Stimulated activated CD8-positive, alpha-beta memory T cell treated with anti-CD3 and anti-CD28 coated beads, Interleukin-15, amount 100 ng/mL, for 48 hours (primary cell): ENCODE data around the gene FGF11.

Source experiments
- DNase-seq, 2 donors: peaks; one replicate each; pipeline ENCODE4 v3.0.0-alpha.2; 2020; ENCODE audit warnings: low read depth in 2 of 2

FGF11 gene

DNA sequence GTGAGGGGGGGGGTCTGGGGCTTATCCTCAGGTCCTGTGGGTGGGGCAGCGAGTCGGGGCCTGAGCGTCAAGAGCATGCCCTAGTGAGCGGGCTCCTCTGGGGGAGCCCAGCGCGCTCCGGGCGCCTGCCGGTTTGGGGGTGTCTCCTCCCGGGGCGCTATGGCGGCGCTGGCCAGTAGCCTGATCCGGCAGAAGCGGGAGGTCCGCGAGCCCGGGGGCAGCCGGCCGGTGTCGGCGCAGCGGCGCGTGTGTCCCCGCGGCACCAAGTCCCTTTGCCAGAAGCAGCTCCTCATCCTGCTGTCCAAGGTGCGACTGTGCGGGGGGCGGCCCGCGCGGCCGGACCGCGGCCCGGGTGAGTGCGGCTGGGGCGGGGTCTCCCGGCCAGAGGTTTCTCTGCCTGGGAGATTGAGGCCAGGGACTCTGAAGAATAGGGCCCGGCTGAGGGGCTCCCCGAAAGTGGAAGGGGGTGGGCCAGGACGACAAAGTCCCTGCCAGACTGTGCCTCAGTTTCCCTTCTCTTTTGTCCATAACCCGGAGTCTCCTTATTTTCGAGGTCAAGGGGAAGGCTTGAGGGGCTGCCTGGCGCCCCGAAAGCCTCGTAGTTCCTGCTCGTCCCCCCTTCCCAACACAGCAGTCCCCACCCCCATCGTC, at the start of gene FGF11:
FGF11 (plus strand) TSS at position 51 of the 651 bp plus-strand sequence; CDS start at position 160, 109 bp downstream.
- no peak for DNase-seq

DNA sequence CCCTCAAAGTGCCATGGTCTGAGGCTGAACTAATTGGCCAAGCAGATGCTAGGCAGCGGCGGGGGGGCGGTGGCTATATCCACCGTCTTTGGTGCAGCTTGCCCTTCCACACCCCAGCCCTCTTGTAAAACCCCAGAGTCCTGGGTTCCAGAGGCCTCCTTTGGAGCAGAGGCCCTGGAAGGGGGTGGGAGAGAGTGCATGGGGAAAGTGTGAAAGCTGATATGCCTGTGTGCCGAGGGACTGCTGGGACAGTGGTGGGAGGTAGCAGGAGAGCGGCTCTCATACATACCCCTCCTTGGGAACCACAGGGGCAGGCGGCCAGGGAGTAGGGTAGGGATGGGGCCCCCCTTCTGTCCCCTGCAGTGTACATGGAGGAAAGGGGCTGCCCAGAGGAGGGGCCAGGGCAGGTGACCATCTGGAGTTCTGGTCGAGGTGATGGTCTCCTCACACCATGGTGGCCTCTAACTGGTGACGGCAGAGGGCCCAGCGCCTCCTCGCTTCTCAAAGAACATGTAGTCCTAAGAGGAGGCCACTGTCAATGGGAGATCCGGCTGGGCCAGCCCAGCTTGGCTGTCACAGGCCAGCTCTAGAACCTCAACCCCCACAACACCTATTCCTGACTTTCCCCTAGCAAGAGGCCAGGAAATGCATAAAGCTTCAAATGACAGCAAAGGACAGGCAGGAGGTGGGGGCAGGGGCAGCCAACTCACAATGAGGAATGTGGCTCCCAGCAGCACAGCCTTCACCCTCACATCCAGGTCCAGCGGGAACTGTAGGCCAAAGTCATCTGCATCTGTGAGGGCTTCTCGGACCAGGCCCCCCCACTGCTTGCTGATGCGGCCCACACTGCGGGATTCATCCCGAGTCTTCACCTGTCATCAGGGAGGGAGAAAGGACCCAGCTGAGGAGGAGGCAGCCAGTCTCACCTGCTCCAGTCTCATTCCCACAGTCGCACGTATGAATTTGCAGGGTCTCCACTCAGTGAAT, 49.1 kb upstream of the FGF11 start:
- no peak for DNase-seq

DNA sequence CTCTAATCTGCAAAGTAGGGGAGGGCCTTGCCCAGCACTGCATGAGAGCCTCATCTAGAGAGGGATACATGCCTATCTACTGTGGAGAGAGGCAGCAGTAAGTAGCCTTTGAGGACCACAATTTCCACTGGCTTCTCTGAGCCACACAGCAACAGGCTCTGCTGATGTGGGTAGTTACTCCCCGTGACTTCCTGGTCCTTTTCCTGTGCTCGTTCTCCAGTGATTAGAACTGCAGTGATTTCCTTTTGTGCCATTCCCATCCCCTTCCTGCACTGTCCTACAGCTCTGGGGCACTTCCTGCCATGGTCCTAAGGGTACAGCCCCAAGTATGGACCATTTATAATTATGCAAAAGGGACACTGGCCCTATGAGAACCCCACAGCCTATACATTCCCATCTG, 48.0 kb upstream of the FGF11 start:
- no peak for DNase-seq

- no peak for DNase-seq
Observed at GRCh38 chr17:7392696-7393612, 46.4 kb upstream of the FGF11 start.

DNA sequence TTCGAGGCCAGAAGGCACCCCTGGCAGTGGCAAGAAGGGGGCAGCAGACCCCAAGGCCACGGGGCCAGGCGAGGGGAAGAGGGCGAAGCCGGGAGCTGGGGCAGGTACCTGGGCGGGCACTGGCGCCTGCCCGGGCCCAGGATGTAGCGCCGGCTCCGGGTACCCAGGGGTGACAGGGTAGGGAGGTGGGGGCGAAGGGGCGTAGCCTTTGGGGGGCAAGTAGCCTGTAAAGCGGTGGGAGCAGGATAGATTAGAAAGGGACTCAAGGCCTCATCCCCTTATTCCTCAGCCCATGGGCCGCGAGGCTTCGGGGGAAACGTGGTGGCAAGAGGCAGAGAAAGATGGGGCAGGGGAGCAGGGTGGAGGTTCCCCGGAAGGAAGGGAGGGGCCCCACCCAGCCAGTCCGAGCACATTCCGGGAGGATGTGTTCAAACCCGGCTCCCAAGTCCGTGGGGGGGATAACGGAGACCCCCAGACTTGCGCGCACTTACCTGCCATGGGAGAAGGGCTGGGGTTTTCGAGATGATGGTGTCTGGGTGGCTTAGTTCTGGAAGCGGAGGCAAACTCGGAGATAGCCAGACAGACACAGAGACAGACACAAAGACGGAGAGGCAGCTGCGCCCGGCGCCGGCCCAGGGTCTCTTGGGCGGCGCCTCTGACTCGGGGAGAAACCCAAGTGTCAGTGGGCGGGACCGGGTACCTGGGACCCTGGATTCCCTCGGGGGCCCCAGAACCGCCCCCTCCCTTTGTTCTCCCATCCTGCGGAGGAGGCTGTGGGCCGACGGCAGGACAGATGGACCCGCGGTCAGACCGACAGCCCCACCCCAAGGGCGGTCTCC, 45.5 kb upstream of the FGF11 start:
- peak; percentile 32 to 35 for DNase-seq

DNA sequence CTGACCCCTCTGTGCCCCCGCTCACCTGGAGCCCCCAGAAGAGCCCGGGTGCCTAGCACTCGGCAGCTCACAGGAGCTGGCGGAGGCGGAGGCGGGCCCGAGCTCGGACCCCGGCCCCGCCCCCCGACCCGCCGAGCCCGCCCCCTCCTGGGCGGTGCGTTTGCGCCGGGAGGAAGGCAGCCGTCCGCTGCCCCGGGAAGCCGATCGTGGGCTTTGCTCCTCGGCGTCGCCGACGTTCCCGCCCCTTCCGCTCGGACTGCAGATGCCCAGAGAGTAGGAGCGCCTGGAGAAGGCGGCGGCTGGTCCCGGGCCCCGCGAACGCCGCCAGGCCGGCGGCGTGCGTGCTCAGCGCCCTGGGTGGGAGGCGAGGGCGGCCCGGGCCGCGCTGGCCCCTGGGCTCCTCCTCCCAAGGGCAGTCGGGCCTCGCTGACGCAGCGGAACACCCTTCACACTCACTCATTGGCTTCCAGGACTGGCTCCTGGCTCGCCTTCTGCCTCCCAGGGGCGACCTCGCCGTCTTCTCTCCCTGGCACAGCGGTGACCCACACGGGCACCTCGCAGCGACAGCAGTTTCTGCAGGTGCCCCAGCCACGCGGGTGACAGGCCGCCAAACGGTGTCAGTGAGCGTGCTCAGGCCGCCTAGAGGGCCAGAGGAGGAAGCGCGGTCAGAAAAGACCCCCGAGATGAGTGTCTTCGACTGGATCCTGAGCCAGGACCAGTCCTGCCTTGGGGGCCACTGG, 44.7 kb upstream of the FGF11 start, which contains the start of gene PLSCR3:
PLSCR3 (minus strand) TSS at position 74 of the 740 bp plus-strand sequence. CDS start 415 bp downstream, outside the sequence.
- peak; percentile 78 to 83 for DNase-seq

DNA sequence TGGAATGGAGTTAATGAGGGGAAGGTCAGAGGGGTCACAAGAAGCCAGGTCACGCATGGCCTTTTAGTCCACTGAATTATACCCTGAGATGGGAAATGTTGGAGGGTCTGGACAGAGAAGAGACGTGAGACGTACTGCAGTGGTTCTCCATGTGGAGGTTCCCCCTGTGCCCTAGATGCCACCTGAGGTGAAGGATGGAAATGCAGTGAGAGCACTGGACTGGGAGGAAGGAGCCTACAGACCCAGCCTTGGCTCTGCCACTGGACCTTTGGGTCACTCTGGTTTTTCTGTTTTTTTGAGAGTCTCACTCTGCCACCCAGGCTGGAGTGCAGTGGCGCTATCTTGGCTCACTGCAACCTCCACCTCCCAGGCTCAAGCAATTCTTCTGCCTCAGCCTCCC, 43.2 kb upstream of the FGF11 start:
- no peak for DNase-seq

DNA sequence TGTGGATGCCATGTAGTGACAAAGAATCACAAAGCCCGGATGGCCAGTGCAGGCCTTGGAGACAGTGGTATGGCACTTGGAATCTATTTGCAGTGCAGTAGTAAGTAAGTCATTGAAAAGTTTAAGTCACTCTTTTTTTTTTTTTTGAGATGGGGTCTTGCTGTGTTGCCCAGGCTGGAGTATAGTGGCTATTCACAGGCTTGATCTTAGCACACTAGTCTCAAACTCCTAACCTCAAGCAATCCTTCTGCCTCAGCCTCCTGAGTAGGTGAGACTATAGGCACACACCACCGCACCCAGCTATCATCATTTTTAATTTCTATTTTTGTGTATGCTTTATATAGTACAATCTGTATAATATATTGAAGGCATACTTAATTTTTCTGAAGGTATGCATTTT, 40.7 kb upstream of the FGF11 start:
- no peak for DNase-seq

DNA sequence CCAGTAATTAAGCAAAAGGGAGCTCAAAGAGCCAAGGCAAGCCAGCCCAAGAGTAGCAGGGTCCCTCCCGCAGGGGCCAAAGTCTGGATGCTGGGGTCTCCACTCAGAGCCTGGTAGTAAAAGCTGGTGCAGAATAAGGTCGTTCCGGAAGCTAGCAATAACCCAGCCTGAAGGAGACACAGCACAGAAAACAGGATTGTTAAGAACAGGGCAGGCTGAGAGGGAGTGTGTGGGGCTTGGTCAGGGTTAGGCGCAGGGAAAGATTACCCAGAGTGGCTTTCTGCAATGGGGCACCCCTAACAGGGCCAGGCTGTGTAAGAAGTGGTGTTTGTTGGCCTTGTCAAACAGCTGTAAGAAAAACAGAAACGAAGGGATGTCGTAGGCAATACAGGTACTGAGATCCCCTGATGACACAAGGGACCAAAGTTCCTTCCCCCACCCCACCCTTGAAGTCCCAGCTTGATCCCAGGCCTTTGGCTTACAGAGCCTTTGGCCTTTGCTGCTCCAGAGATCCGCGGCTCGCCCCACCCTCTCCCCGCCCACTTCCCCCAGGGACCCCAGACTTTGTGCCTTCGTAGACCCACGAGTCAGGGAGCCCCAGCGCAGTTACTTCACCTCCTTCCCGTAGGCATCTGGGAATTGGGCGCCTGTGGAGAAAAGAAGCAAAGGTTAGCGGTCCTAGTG, 36.1 kb upstream of the FGF11 start:
- DNase-seq, result no peak

- no peak for DNase-seq
Observed at GRCh38 chr17:7403727-7403976, 35.7 kb upstream of the FGF11 start.

GRCh38 chr17:7403977-7404736, 35.2 kb upstream of the FGF11 start, which contains the start of gene TMEM256:
TMEM256 (minus strand) TSS chr17:7404097; CDS start chr17:7404084, 13 bp downstream.
- peak; percentile 93 to 96 for DNase-seq

DNA sequence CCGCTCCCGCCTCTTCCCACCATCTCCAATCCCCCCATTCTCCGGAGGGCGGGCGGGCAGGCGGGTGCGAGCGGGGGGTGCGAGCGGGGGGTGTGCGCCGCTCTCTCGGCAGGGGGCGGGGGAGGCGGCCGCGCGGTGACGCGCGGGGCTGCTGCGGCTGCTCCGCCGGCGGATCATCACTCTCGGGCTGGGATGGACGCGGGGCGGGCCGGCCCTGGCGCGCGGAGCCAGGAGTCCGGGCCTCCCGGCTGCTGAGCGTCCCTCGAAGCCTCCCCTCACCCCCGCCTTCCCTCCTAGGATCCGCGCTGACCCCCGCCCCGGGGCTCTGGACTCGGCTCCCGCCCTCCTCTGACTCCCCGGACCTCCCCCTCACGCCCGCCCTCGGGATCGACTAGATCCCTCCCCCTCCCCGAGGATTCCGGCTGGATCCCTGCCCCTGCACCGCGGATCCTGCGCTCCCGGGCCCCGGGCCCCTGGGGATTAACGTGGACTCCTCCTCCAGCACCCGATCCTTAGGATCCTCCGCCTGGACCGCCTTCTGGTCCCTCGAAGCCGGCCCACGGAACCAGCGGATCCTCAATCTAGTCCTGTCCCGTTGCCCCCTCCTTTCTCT, 34.5 kb upstream of the FGF11 start:
- peak; percentile 45 to 58 for DNase-seq

DNA sequence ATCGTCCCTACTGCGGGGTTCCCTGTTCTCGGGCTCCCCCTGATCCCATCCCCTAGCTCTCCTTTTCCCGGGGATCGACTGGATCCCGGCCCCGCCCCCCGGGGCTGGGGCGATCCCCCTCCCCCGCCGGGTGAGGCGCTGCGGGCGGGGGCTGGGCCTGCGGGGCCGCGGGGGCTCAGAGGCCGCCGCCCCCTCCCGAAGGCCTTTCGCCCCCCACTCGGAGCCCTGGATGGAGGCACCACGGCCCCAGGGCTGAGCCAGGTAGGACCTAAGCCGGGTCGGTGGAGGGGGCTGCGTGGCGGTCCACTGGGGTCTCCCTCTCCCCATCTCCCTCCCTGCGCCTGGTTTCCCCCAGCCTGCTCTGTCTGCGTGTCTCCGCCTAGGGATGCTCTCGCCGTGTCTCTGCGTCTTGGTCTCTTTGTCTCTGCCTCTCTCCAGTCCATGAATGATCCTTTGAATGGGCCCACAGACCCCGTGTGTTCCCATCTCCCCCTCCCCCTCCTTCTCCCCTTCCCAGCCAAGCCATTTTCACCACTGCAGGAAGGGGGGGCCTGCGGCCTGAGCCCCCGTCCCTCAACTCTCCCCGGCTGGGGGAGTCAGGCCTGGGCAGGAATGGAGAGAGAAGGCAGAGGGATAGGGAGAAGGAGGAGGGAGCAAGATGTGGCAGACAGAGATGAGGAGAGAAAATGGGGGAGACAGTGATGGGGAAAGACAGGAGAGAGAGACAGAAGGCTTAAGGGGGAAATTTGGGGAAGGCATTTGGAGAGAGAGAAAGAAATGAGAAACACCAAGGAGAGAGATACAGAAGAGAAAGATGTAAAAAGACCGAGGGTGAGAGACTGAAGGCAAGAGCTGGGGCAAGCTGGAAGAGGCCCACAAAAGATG, 33.7 kb upstream of the FGF11 start:
- DNase-seq, result no peak

DNA sequence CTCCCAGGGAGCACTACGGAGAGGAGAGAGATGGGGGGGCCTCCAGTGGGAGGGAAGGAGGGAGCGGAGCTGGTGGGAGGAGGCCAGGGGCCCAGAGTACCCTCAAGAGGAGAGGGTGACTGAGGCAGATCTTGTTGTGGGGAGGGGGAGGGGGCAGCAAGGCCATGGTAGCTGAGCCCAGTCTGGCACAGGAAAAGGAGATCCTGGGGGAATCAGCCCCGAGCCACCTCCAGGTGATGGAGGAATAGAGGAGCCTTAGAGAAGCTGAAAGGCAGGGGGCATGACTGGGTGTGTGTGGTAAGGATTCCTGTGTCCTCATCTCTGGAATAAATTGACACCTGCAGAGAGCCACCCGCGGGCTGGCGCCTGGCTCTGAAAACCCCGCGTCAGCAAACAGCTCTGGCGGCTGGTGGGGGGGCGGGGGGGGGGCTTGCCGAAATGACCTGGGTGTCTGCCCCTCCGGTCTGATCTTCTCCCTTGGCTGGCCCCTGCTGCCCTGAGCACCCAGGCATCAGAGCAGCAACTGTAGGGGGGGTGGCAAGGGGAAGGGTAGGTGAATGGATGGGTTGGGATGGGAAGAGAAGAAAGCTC, 33.0 kb upstream of the FGF11 start:
- DNase-seq, result no peak

- DNase-seq, result no peak
Observed at GRCh38 chr17:7407082-7407481, 32.2 kb upstream of the FGF11 start.

DNA sequence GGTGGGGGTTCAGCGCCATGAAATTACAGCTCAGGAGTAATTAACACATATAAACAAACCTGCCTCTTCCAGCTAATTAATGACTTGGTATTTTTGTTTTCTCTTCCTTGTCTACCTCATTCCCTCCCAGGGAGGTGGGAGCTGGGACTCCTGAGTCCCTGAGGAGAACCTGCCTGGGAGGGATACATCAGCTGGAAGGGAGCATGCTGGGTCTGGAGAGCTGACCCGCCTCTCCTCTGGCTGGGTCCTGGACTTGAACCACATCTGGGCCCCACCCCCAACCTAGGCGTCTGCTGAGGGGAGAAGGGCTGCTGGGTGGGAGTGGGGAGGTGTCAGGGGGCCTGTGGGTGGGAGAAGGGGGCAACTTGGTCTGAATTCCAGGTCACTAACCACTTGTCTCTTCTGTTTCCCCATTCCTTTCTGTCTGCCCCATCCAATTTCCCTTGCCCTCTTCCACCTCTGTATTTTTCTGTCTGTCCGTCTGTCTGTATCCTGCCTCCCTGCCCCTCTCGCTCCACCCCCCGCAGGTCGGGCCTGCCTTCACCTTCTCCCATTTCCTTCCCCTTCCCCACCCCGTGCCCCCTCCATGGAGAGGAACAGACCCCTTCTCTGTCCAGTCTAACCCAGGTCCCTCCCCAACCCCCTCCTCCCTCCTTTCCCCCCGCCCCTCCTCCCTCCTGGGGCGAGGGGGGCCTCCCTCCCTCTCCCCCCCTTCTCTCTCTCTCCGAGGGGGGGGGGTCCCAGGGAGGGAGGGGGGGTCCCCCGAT, 31.6 kb upstream of the FGF11 start, which contains the start of gene NLGN2:
NLGN2 (plus strand) TSS at position 361 of the 767 bp plus-strand sequence. CDS start 411 bp downstream, outside the sequence.
- no peak for DNase-seq
